Measurements from ENCODE around the gene MAPK6. TPM values are rescaled to one million over a fixed set of nuclear protein-coding genes. Genes with fewer than 3 reads are reported as not detected.
"Not testable (repeated sequence)": the region's sequence is repeated elsewhere in the genome, so short reads cannot be mapped to it uniquely, and the experiment has no call there.

MAPK6 gene
- total and polyA plus RNA-seq, 4 donors = 5.6 to 27.1 (median 16.9) TPM

- 47 to 51% methylated on average over 13 of the region's 13 CpGs for WGBS, 2 donors
- ATAC-seq (ENCODE audit: low FRiP score) (peak; percentile 77), DNase-seq (peak; percentile 86 to 93)
- no peaks in the 10 kb centered on the region for H3K27me3 ChIP-seq (ENCODE audit: control insufficient read depth in 1 of 2, insufficient read depth in 2 of 2, low read length in 1 of 2)
- intact Hi-C loops (cut with DNase I) = loop anchor here in 1 of 2 donors (10.0 kb wide), 1 partner anchor 84 kb away; no protein-coding TSS in a partner anchor
- no peaks in the 10 kb centered on the region for H3K4me1 ChIP-seq (ENCODE audit: control insufficient read depth in 1 of 2, insufficient read depth in 2 of 2, low read length in 2 of 2)
- no peak overlapping the region for H3K4me3 ChIP-seq (ENCODE audit: low read length in 2 of 2)
- no peaks in the 10 kb centered on the region for H3K9me3 ChIP-seq (ENCODE audit: control insufficient read depth, low read length)
- H3K27ac ChIP-seq (ENCODE audit: low read depth in 1 of 2, low read length in 2 of 2) = no peak overlapping the region
- H3K36me3 ChIP-seq (ENCODE audit: control insufficient read depth in 1 of 2, insufficient read depth in 2 of 2, low read length in 1 of 2) = no peaks in the 10 kb centered on the region
Measured at GRCh38 chr15:52078876-52079700, 60.1 kb downstream of the MAPK6 start.

GRCh38 chr15:52080031-52080430 is 61.0 kb downstream of the MAPK6 start:
- H3K36me3 ChIP-seq (ENCODE audit: control insufficient read depth in 1 of 2, insufficient read depth in 2 of 2, low read length in 1 of 2) = no peaks in the 10 kb centered on the region
- H3K9me3 ChIP-seq (ENCODE audit: control insufficient read depth, low read length) = no peaks in the 10 kb centered on the region
- 85 to 91% methylated on average over 5 of the region's 5 CpGs for WGBS, 2 donors
- intact Hi-C loops (cut with DNase I) = no loop called here
- no peak for ATAC-seq (ENCODE audit: low FRiP score)
- H3K4me1 ChIP-seq (ENCODE audit: control insufficient read depth in 1 of 2, insufficient read depth in 2 of 2, low read length in 2 of 2) = no peaks in the 10 kb centered on the region
- no peaks in the 10 kb centered on the region for H3K27me3 ChIP-seq (ENCODE audit: control insufficient read depth in 1 of 2, insufficient read depth in 2 of 2, low read length in 1 of 2)
- DNase-seq = no peak
- H3K27ac ChIP-seq (ENCODE audit: low read depth in 1 of 2, low read length in 2 of 2) = no peak overlapping the region
- no peak overlapping the region for H3K4me3 ChIP-seq (ENCODE audit: low read length in 2 of 2)

DNA sequence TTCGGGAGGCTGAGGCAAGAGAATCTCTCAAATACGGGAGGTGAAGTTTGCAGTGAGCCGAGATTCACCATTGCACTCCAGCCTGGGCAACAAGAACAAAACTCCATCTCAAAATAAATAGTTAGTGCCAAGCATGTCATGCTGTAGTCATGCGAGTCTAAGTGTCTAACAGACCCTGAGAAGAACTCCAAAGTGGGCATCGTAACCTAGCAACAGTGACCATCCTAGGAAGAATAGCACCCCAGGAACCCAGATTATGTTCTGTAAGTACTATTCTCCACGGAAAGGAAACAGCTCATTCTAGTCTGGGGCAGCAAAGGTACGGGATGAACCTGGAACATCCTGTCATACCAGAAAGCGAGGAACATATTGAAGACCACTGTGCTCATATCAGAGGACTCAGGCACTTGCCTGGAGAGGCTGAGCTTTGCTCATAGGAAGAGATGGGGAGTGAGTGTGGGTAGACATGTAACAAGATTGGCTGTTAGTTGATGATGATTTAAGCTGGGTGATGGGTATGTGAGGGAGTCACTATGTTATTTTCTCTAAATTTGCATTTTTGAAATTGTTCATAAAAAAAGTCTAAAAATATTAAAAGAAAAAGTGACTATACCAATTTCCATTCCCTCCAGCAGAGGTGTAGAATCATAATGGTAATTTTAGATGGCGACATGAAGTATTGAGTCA is 61.8 kb downstream of the MAPK6 start:
- no peaks in the 10 kb centered on the region for H3K36me3 ChIP-seq (ENCODE audit: control insufficient read depth in 1 of 2, insufficient read depth in 2 of 2, low read length in 1 of 2)
- no peaks in the 10 kb centered on the region for H3K9me3 ChIP-seq (ENCODE audit: control insufficient read depth, low read length)
- no peak overlapping the region for H3K4me3 ChIP-seq (ENCODE audit: low read length in 2 of 2)
- DNase-seq (no peak), ATAC-seq (ENCODE audit: low FRiP score) (no peak)
- no peaks in the 10 kb centered on the region for H3K27me3 ChIP-seq (ENCODE audit: control insufficient read depth in 1 of 2, insufficient read depth in 2 of 2, low read length in 1 of 2)
- H3K27ac ChIP-seq (ENCODE audit: low read depth in 1 of 2, low read length in 2 of 2) = no peak overlapping the region
- intact Hi-C loops (cut with DNase I) = no loop called here
- no peaks in the 10 kb centered on the region for H3K4me1 ChIP-seq (ENCODE audit: control insufficient read depth in 1 of 2, insufficient read depth in 2 of 2, low read length in 2 of 2)
- 85 to 88% methylated on average over 9 of the region's 9 CpGs for WGBS, 2 donors

DNA sequence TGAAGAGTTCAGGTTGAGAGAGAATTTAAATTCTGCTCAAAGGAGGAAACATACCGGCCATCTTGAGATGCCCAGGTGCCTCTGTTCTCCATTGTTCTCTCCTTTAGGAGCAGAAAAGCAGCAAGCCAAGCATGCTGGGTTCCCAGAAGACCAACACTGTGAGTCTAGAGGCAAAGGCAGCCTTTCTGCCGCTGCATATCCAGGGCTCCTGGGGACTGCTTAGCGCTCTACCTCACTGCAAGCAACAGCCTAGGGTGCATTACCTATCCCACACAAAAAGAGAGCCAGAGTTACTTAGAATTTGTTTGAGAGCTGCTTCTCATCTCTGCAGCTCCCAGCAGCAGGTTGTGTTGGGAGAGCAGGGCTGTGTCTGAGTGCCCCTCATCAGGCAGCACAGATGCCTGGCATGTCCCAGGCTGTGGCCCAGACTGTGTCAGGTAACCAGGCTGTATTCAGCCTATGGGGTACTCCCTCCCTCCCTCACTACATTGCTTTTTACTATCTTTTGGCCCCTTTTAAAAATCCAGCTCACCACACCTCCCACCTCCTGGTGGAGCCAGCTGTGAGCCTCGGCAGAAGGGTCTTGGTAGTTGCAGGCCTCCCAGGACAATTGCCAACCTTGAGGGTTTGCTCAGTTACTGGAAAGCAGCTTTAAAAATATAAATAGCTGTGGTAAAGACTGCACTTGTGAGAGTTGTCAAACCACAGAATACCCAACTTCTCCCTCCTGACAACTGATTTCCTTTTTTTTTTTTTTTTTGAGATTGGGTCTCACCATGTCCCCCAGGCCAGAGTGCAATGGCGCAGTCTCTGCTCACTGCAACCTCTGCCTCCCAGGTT is 63.4 kb downstream of the MAPK6 start:
- 79 to 83% methylated on average over 5 of the region's 5 CpGs for WGBS, 2 donors
- H3K4me1 ChIP-seq (ENCODE audit: control insufficient read depth in 1 of 2, insufficient read depth in 2 of 2, low read length in 2 of 2) = no peaks in the 10 kb centered on the region
- intact Hi-C loops (cut with DNase I) = no loop called here
- H3K27me3 ChIP-seq (ENCODE audit: control insufficient read depth in 1 of 2, insufficient read depth in 2 of 2, low read length in 1 of 2) = no peaks in the 10 kb centered on the region
- ATAC-seq (ENCODE audit: low FRiP score) (no peak), DNase-seq (no peak)
- H3K36me3 ChIP-seq (ENCODE audit: control insufficient read depth in 1 of 2, insufficient read depth in 2 of 2, low read length in 1 of 2) = no peaks in the 10 kb centered on the region
- H3K9me3 ChIP-seq (ENCODE audit: control insufficient read depth, low read length) = no peaks in the 10 kb centered on the region
- H3K4me3 ChIP-seq (ENCODE audit: low read length in 2 of 2) = no peak overlapping the region
- no peak overlapping the region for H3K27ac ChIP-seq (ENCODE audit: low read depth in 1 of 2, low read length in 2 of 2)

DNA sequence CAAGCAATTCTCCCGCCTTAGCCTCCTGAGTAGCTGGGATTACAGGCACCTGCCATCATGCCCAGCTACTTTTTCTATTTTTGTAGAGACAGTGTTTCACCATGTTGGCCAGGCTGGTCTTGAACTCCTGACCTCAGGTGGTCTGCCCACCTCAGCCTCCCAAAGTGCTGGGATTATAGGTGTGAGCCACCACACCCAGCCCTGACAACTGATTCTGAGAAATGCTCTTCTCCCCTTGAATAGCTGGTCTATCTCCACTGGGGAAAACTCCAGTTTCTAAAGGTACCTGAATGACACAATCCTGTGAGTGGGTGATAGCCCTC is 64.0 kb downstream of the MAPK6 start:
- H3K27me3 ChIP-seq (ENCODE audit: control insufficient read depth in 1 of 2, insufficient read depth in 2 of 2, low read length in 1 of 2); DNase-seq; H3K4me1 ChIP-seq (ENCODE audit: control insufficient read depth in 1 of 2, insufficient read depth in 2 of 2, low read length in 2 of 2); H3K4me3 ChIP-seq (ENCODE audit: low read length in 2 of 2); H3K9me3 ChIP-seq (ENCODE audit: control insufficient read depth, low read length); H3K27ac ChIP-seq (ENCODE audit: low read depth in 1 of 2, low read length in 2 of 2); intact Hi-C loops (cut with DNase I); ATAC-seq (ENCODE audit: low FRiP score); H3K36me3 ChIP-seq (ENCODE audit: control insufficient read depth in 1 of 2, insufficient read depth in 2 of 2, low read length in 1 of 2): not testable (repeated sequence)
- WGBS, 2 donors = 85 to 94% methylated on average over 1 of the region's 1 CpG

DNA sequence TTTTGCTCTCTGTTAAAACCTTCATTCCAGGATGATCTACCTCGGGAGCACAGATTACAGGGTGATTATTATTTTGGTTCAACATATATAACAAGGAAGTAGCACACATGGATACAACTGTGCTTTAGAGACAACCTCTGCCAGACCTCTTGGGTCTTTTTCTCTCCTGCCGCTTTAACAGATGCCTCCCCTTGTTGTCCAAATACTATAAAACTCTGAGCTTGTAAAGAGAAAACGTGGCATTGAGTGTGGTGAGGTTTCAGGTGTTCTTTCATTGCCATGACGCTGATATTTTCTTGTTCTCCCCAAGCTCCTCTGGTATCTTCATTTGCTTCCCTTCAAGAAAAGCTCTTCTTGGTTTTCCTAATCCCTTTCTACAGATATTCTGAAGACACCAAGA is 64.6 kb downstream of the MAPK6 start:
- H3K4me1 ChIP-seq (ENCODE audit: control insufficient read depth in 1 of 2, insufficient read depth in 2 of 2, low read length in 2 of 2) = no peaks in the 10 kb centered on the region
- no peaks in the 10 kb centered on the region for H3K27me3 ChIP-seq (ENCODE audit: control insufficient read depth in 1 of 2, insufficient read depth in 2 of 2, low read length in 1 of 2)
- no peaks in the 10 kb centered on the region for H3K36me3 ChIP-seq (ENCODE audit: control insufficient read depth in 1 of 2, insufficient read depth in 2 of 2, low read length in 1 of 2)
- H3K27ac ChIP-seq (ENCODE audit: low read depth in 1 of 2, low read length in 2 of 2) = no peak overlapping the region
- H3K9me3 ChIP-seq (ENCODE audit: control insufficient read depth, low read length) = no peaks in the 10 kb centered on the region
- DNase-seq (no peak), ATAC-seq (ENCODE audit: low FRiP score) (no peak)
- intact Hi-C loops (cut with DNase I) = no loop called here
- no peak overlapping the region for H3K4me3 ChIP-seq (ENCODE audit: low read length in 2 of 2)
- WGBS, 2 donors = 61 to 62% methylated on average over 4 of the region's 4 CpGs

- no peaks in the 10 kb centered on the region for H3K4me1 ChIP-seq (ENCODE audit: control insufficient read depth in 1 of 2, insufficient read depth in 2 of 2, low read length in 2 of 2)
- ATAC-seq (ENCODE audit: low FRiP score) (no peak), DNase-seq (no peak)
- H3K27ac ChIP-seq (ENCODE audit: low read depth in 1 of 2, low read length in 2 of 2) = no peak overlapping the region
- no peaks in the 10 kb centered on the region for H3K36me3 ChIP-seq (ENCODE audit: control insufficient read depth in 1 of 2, insufficient read depth in 2 of 2, low read length in 1 of 2)
- intact Hi-C loops (cut with DNase I) = no loop called here
- no peaks in the 10 kb centered on the region for H3K27me3 ChIP-seq (ENCODE audit: control insufficient read depth in 1 of 2, insufficient read depth in 2 of 2, low read length in 1 of 2)
- no peak overlapping the region for H3K4me3 ChIP-seq (ENCODE audit: low read length in 2 of 2)
- no peaks in the 10 kb centered on the region for H3K9me3 ChIP-seq (ENCODE audit: control insufficient read depth, low read length)
Measured at GRCh38 chr15:52085299-52085698, 66.3 kb downstream of the MAPK6 start.

DNA sequence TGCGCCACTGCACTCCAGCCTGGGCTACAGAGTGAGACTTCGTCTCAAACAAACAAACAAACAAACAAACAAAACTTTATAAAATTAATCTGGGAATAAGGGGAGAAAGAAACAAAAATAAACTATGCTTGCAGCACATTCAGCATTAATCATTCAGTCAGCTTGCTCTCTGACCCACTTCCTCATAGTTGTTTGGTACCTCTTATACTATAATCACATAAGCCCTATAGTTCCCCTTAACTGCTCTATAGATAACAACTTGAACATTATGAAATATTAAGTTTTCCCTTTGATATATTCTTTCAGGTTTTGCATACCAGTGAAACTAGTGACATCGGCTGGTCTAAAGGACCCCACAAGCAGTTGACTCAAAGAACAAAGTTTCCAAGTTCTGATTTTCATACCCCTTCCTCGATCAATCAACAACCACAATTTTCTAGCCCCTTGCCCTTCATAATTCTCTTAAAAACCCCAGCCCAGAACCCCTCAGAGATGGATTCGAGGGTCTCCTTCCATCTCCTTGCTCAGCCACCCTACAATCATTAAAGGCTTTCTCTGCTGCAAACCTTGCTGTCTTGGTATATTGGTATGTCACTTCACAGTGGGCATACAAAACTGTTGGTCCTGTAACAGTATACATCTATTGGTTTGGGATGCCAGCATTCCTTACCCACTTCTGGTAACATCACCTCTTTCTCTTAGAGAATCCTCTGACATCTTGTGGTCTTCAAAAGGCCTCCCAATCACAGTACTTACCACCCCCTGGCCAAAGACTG is 67.2 kb downstream of the MAPK6 start:
- no peak for ATAC-seq (ENCODE audit: low FRiP score)

More for the DNA sequence above, 67.2 kb downstream of the MAPK6 start:
- no peak for DNase-seq
- Histone ChIP-seq H3K27me3 (ENCODE audit: control insufficient read depth in 1 of 2, insufficient read depth in 2 of 2, low read length in 1 of 2) (no peaks in the 10 kb centered on the region), H3K4me3 (ENCODE audit: low read length in 2 of 2) (no peak overlapping the region), H3K4me1 (ENCODE audit: control insufficient read depth in 1 of 2, insufficient read depth in 2 of 2, low read length in 2 of 2) (no peaks in the 10 kb centered on the region), H3K9me3 (ENCODE audit: control insufficient read depth, low read length) (no peaks in the 10 kb centered on the region), H3K36me3 (ENCODE audit: control insufficient read depth in 1 of 2, insufficient read depth in 2 of 2, low read length in 1 of 2) (no peaks in the 10 kb centered on the region), H3K27ac (ENCODE audit: low read depth in 1 of 2, low read length in 2 of 2) (no peak overlapping the region)
- intact Hi-C loops (cut with DNase I) = no loop called here
- WGBS, 2 donors = 90 to 92% methylated on average over 5 of the region's 5 CpGs

All from aorta (tissue), 5 donors.